K562 (cell line): ENCODE measurements around the gene ACP4. TPM values are rescaled to one million over a fixed set of nuclear protein-coding genes. Genes with fewer than 3 reads are reported as not detected.

Experiments used
- BRF1 ChIP-seq: IDR thresholded peaks from 3 replicates; pipeline ENCODE4 v1.6.1; 2011; ENCODE audit warnings: borderline replicate concordance, mild to moderate bottlenecking; ENCODE audit not compliant: insufficient read length; ENCODE audit errors: extremely low read depth
- HMGN3 ChIP-seq: IDR thresholded peaks from 2 replicates; pipeline ENCODE4 v1.6.1; 2011; ENCODE audit warnings: borderline replicate concordance, low read depth, mild to moderate bottlenecking, mixed read lengths, low read length; ENCODE audit not compliant: insufficient read length; ENCODE audit errors: extremely low read depth
- HOMEZ ChIP-seq: fragments of 250-450 bp; sonication (Bioruptor Pico); IDR thresholded peaks from 2 replicates; pipeline ENCODE4 v1.4.0; 2020; ENCODE audit warnings: mild to moderate bottlenecking, moderate library complexity
- IRF9 ChIP-seq: fragments of 450-650 bp; IDR thresholded peaks from 2 replicates; pipeline ENCODE4 v1.6.1; 2016; ENCODE audit warnings: missing biosample characterization, missing genetic modification characterization
- MLLT1 ChIP-seq, 2 experiments: fragments of 450-650 bp; IDR thresholded peaks; 2 replicates each; pipeline ENCODE4 v1.6.1; 2016
- MTF1 ChIP-seq: fragments of 250-450 bp; sonication (Bioruptor Pico); IDR thresholded peaks from 2 replicates; pipeline ENCODE4 v1.9.0; 2021; ENCODE audit warnings: moderate library complexity, mild to moderate bottlenecking, inconsistent platforms, borderline replicate concordance
- NBN ChIP-seq: fragments of 450-650 bp; IDR thresholded peaks from 2 replicates; pipeline ENCODE4 v1.6.1; 2016; ENCODE audit warnings: low read depth, mild to moderate bottlenecking
- POLR2G ChIP-seq: fragments of 200-400 bp; formaldehyde crosslinking; IDR thresholded peaks from 2 replicates; pipeline ENCODE4 v1.6.1; 2017; ENCODE audit warnings: low read depth, mild to moderate bottlenecking, antibody characterized with exemption, low read length, moderate library complexity
- SAFB2 ChIP-seq: fragments of 200-400 bp; formaldehyde crosslinking; IDR thresholded peaks from 2 replicates; pipeline ENCODE4 v1.6.1; 2018; ENCODE audit warnings: borderline replicate concordance, low read length, low read depth, moderate library complexity; ENCODE audit not compliant: severe bottlenecking
- SLC30A9 ChIP-seq: fragments of 250-450 bp; sonication (Bioruptor Pico); IDR thresholded peaks from 2 replicates; pipeline ENCODE4 v1.8.0; 2022; ENCODE audit warnings: mild to moderate bottlenecking, moderate library complexity
- SMAD3 ChIP-seq: fragments of 450-650 bp; formaldehyde crosslinking; conservative IDR thresholded peaks from 2 replicates; pipeline ENCODE4 v1.4.0; 2020; ENCODE audit warnings: mild to moderate bottlenecking
- SP1 ChIP-seq: sonication (generic); formaldehyde crosslinking; IDR thresholded peaks from 2 replicates; pipeline ENCODE4 v1.8.1; 2022; ENCODE audit warnings: mild to moderate bottlenecking, missing genetic modification reagents
- TAF15 ChIP-seq: fragments of 200-400 bp; formaldehyde crosslinking; IDR thresholded peaks from 2 replicates; pipeline ENCODE4 v1.6.1; 2017; ENCODE audit warnings: mild to moderate bottlenecking, low read depth, low read length, moderate library complexity
- TAL1 ChIP-seq: fragments of 450-650 bp; IDR thresholded peaks from 2 replicates; pipeline ENCODE4 v1.6.1; 2016; ENCODE audit warnings: mild to moderate bottlenecking
- XRCC3 ChIP-seq: fragments of 450-650 bp; IDR thresholded peaks from 2 replicates; pipeline ENCODE4 v1.6.1; 2017; ENCODE audit warnings: mild to moderate bottlenecking, moderate library complexity
- ZFP1 ChIP-seq: fragments of 450-650 bp; formaldehyde crosslinking; IDR thresholded peaks from 2 replicates; pipeline ENCODE4 v1.4.0; 2020; ENCODE audit warnings: mild to moderate bottlenecking, mixed read lengths
- ZFX ChIP-seq: sonication (generic); formaldehyde crosslinking; IDR thresholded peaks from 2 replicates; pipeline ENCODE4 v1.8.0; 2022; ENCODE audit warnings: mild to moderate bottlenecking, missing genetic modification reagents, moderate library complexity
- ZNF24 ChIP-seq: fragments of 450-650 bp; IDR thresholded peaks from 2 replicates; pipeline ENCODE4 v1.6.1; 2016
- ZNF324 ChIP-seq: fragments of 250-450 bp; sonication (Bioruptor Pico); IDR thresholded peaks from 2 replicates; pipeline ENCODE4 v1.4.0; 2020; ENCODE audit warnings: mild to moderate bottlenecking
- ZNF655 ChIP-seq: fragments of 250-450 bp; sonication (Bioruptor Pico); IDR thresholded peaks from 2 replicates; pipeline ENCODE4 v1.5.0; 2021
- polyA plus RNA-seq, 8 experiments: library from polyadenylated mRNA; depleted of rRNA in 4 of 8; stranded (reverse) in 5 of 8; unstranded in 3 of 8; fragments of >200 nt; fragmentation: Nextera tagmentation in 2 of 8; fragmentation: Illumina TruSeq in 1 of 8; extraction: Ambion mirVana in 2 of 8; extraction: Trizol in 1 of 8; gene quantifications; 2 replicates each; pipeline versions ENCODE4 v1.2.1 to v1.2.3, GENCODE V29; 2011 to 2014; ENCODE audit warnings: inconsistent platforms in 1 of 8, missing spikeins in 1 of 8
- total RNA-seq, 7 experiments: library from RNA; depleted of rRNA in 6 of 7; stranded (reverse); fragments of >200 nt in 6 of 7; fragmentation: Illumina TruSeq in 2 of 7; extraction: Trizol in 2 of 7; gene quantifications; 2 replicates each; pipeline versions ENCODE4 v1.2.1 to v1.2.3, GENCODE V29; 2011 to 2021; ENCODE audit warnings: low replicate concordance in 1 of 7
- TF ChIP-seq, protein P1 (sequence below): IDR thresholded peaks from 2 replicates; pipeline ENCODE4 v1.6.1; 2016; ENCODE audit warnings: missing genetic modification characterization, missing compliant biosample characterization

Gene ACP4
- total and polyA plus RNA-seq, 9 of the 15 experiments (the other 6 are each of a cell fraction or from before 2014, with no cell fraction given) = not detected

DNA sequence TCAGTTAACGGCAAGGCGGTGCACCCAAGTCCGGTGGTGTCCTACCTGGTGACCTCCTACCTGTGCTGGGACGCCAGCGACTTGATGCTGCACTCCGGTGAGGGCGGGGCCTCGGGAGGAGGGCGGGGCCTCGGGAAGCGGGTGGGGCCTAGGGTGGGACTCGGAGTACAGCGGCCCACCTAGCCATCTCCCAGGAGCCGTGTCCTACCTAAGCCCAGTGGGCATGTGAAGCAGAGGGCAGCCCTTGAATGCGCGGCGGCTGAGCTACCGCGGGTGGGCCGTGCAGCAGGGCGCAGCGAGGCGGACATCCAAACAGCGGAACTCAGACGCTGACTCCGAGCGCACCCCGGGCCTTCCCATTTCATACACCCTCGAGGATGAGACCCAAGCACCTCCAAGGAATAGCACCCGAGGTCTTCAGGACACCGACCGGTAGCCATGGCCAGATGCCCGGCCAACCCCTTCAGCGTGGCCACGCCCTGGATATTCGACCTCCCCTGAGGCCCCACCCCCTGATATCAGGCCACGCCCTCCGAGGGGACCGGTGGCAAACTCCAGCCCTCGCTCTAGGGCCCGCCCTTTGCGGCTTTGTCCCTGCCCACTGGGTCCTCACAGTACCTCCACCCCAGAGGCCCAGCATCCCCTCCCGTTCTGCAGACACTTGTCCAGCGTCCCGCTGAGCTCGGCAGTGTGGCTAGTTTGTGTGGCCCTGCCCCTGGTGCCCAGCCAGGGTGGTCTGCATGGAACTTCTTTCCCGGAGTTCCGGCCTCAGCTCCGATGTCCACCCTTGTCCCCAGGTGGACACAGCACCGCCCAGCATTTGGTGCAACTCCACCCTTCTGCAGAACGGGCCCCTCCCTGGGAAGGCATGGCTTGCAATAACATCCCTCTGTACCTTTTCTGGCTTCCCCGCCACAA, 28.0 kb downstream of the ACP4 start (continued):
- TF ChIP-seq HOMEZ (CRISPR knock-in tag) = peak; percentile 66; the same call in 1 of the 2 replicates
- TF ChIP-seq IRF9 (tag) = no peak
- TF ChIP-seq, protein P1, sequence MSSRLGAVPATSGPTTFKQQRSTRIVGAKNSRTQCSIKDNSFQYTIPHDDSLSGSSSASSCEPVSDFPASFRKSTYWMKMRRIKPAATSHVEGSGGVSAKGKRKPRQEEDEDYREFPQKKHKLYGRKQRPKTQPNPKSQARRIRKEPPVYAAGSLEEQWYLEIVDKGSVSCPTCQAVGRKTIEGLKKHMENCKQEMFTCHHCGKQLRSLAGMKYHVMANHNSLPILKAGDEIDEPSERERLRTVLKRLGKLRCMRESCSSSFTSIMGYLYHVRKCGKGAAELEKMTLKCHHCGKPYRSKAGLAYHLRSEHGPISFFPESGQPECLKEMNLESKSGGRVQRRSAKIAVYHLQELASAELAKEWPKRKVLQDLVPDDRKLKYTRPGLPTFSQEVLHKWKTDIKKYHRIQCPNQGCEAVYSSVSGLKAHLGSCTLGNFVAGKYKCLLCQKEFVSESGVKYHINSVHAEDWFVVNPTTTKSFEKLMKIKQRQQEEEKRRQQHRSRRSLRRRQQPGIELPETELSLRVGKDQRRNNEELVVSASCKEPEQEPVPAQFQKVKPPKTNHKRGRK (tag) = no peak
- no peak for TF ChIP-seq TAF15
- TF ChIP-seq NBN = no peak
- TF ChIP-seq MLLT1 (IDR thresholded peaks at IDR 0.05) = no peak
- TF ChIP-seq MTF1 (CRISPR knock-in tag) = no peak
- no peak for TF ChIP-seq ZNF655 (CRISPR knock-in tag)
- TF ChIP-seq ZNF324 = no peak
- no peak for TF ChIP-seq TAL1
- TF ChIP-seq ZFX = peak; percentile 45
- TF ChIP-seq SLC30A9 = no peak
- no peak for TF ChIP-seq SMAD3 (CRISPR knock-in tag)
- peak; percentile 89 for TF ChIP-seq HMGN3
- TF ChIP-seq BRF1 = no peak
- no peak for TF ChIP-seq XRCC3
- TF ChIP-seq SAFB2 = no peak
- TF ChIP-seq POLR2G = peak; percentile 50
- TF ChIP-seq SP1 = peak; percentile 65
- 0 out of 2 replicates have a peak, but pooled peaks have one; percentile 57 for TF ChIP-seq ZFP1 (CRISPR knock-in tag)
- TF ChIP-seq ZNF24 = no peak
